Measurements from ENCODE around the gene OR56B1.

DNA sequence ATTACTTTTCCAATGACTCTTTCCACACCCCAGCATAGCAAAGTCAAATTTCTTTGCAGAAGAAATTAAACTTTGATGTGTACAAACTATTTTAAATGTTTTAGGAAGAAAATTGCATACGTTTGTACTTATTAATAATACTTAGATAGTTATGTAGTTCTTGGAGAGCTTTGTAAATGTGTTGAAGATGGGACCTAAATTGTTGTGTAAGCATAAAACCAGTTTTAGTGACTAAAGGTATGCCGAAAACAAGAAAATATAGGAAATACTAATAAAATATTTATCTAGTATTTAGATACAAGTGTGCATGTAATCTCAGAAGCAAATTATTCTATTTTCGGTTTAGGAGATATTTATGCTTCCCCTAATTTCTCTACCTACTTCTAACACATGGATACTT lies 13.6 kb downstream of the OR56B1 start:
- TF ChIP-seq POLR2A (IDR thresholded peaks at IDR 0.05; ENCODE audit: low read depth, low read length) (no peak), TAF1 (IDR thresholded peaks at IDR 0.05; ENCODE audit: borderline replicate concordance, low read depth, low read length) (no peak)

Data from GM12892 (cell line).